Ovary (tissue), 3 donors: ENCODE data around the gene ADNP.

Source experiments
- CTCF ChIP-seq, 3 donors: fragments of 450-650 bp in 2 of 3; fragments of 200-600 bp in 1 of 3; IDR thresholded peaks; one replicate each; pipeline versions ENCODE4 v1.5.1 to v1.8.0; 2016 to 2022; ENCODE audit warnings: antibody characterized with exemption in 3 of 3, mild to moderate bottlenecking in 1 of 3
- POLR2A ChIP-seq: fragments of 450-650 bp; IDR thresholded peaks from one replicate; pipeline ENCODE4 v1.6.1; 2017; ENCODE audit warnings: antibody characterized with exemption, mild to moderate bottlenecking, moderate library complexity
- donor health status: DM: no; HTN: no; CAD: no.

DNA sequence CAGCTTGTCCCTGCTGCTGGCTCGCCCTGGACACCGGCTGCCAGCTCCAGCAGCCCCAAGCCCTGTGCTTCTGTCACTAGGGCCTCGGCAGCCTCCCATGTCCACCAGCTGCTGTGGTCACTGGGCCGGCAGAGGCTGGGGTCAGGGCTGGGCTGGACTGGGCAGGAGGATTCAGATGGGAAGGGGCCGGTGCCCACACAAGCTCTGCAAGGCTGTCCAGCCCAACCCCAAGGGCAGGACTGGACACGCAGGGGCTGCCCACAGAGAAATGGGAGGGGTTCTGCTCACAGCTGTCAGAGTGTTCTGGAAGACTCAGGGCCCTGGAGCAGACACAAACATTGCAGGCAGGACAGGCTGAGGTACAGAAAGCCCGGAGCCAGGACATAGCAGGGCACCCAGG, 65.6 kb downstream of the ADNP start:
- TF ChIP-seq POLR2A (no peak), CTCF (IDR thresholded peaks at IDR 0.05) (no peak)
